Stimulated activated CD8-positive, alpha-beta memory T cell treated with anti-CD3 and anti-CD28 coated beads, Interleukin-2, amount 100 ng/mL, for 48 hours (primary cell): Measurements from ENCODE around the gene PALMD.

Source experiments
- DNase-seq, 2 donors: peaks; one replicate each; pipeline ENCODE4 v3.0.0-alpha.2; 2020; ENCODE audit warnings: low read depth in 2 of 2

The PALMD gene

GRCh38 chr1:99660496-99660895 is 14.6 kb downstream of the PALMD start:
- DNase-seq = no peak

- no peak for DNase-seq
These were observed 15.9 kb downstream of the PALMD start for GRCh38 chr1:99661780-99662179.

- DNase-seq = no peak
These were observed 16.7 kb downstream of the PALMD start for GRCh38 chr1:99662539-99663080.

DNA sequence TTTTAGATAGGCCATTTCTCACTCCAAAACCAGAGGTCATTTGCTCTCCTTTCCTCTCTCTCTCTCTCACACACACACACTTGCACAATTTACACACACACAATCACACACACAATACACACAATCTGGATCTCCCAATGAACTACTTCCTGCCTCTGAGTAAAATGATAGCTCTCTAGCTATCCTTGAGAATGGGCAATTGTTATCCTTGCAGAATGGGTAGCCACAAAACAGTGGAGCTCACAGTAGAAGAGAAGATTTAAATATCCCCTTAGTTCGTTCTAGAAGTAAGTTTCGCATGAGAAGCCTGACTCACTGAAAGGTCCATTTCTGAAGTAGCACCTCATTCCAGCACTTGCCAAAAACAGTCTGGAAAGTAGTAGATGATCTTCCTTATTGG is 17.6 kb downstream of the PALMD start:
- no peak for DNase-seq

- DNase-seq = no peak
These were observed 19.3 kb downstream of the PALMD start for GRCh38 chr1:99665212-99665611.

- DNase-seq = no peak
These were observed 23.5 kb downstream of the PALMD start for GRCh38 chr1:99669376-99669775.

DNA sequence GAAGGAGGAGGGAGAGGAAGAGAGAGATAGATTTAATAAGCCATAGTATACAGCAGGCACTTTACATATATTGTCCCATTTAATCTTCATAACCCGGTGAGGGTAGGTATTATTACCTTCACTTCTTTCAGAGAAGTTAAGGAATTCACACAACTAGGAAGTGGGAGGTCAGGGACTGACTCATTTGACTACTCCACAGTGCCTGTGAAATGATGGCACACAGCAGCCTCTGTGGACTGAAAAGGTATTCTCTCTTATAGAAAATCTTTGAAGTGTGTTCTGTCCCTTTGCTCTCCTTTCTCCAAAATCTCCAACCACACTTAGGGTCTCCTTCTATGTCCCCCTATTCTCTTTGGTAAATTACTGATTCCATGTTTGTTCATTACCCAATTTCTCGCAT is 23.9 kb downstream of the PALMD start:
- no peak for DNase-seq

GRCh38 chr1:99670583-99670982 is 24.7 kb downstream of the PALMD start:
- DNase-seq = no peak

GRCh38 chr1:99672038-99672437 is 26.1 kb downstream of the PALMD start:
- no peak for DNase-seq

- no peak for DNase-seq
These were observed 26.8 kb downstream of the PALMD start for GRCh38 chr1:99672530-99673213.

GRCh38 chr1:99673315-99673714 is 27.4 kb downstream of the PALMD start:
- no peak for DNase-seq

GRCh38 chr1:99674115-99675064 is 28.5 kb downstream of the PALMD start:
- no peak for DNase-seq

DNA sequence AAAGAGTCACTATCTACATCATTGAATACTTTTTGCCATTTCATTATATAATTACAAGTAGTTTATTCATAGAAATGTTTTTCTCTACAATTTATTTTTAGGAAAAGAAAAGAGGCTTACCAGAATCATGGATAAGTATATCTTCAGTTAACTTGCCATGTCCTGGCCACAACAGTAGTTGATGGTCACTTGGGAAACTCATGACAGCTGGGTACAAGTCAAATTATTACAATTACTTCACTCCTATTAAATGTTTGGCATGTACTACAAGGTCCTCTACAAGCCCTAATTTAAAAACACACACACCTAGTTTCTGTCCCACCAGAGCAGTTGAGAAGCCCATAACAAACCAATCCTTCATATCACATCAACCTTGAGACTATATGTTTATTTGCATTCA is 29.4 kb downstream of the PALMD start:
- DNase-seq = no peak

DNA sequence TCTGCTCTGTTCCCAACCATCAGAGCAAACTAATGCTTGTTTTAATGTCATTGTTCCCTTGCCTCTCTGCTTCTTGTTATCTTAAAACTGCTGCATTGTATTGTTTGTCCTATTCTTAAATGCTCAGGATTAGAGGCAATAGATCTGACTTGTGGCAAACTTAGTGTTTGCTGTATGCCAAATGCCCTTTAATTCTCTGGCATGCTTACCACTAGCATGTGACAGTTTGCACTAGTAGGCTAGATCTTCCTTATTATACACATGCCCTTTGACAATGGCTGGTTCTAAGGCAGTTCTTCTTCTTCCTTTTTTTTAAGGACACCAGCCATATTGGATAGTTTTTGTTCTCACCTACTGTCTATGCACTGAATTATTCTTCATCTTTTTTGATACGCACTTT is 30.1 kb downstream of the PALMD start:
- no peak for DNase-seq

GRCh38 chr1:99676876-99677275 is 31.0 kb downstream of the PALMD start:
- no peak for DNase-seq

- DNase-seq = no peak
These were observed 31.5 kb downstream of the PALMD start for GRCh38 chr1:99677416-99677815.

DNA sequence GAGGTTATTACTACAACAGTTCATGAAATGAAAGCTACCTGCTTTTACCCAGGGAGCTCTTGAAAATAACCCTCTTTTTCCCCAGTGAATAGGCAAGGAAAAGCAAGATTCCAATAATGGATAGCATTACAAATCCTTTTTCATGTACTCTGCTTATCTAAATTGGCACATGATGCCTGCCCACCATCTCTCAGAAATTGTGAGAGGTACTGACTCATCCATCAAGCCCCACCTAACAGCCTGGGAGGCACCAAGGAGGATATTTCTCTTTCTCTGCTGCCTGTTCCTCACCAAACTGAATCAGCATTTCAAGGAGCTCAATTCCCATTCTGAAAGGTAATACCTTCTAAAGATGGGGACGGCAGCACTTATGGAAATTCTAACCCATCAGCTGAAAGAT is 34.4 kb downstream of the PALMD start:
- no peak for DNase-seq

- no peak for DNase-seq
These were observed 35.7 kb downstream of the PALMD start for GRCh38 chr1:99681583-99681982.

DNA sequence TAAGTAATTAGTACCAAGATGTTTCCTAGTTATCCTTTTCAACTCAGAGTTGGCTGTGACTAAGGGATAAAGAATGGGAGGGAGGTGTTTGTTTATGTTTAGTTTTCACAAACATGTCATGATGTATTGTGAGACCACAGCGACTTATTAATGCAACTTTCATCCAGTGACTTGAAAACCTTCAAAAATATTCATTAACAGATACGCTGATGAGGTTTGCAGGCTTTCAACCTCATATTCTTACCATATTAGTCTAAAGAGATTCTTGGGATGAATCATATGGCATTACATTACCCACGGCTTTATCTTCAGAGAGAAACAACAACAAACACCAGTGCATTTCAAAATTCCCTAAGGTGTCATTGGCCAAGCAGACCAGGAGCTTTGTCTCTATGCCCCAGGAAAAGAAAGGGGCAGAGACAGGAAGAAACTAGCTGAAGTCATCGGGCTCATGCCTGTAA is 36.4 kb downstream of the PALMD start:
- DNase-seq = no peak

GRCh38 chr1:99685516-99686180 is 39.7 kb downstream of the PALMD start:
- DNase-seq = peak; percentile 14 to 20

GRCh38 chr1:99691175-99691574 is 45.3 kb downstream of the PALMD start:
- DNase-seq = no peak

DNA sequence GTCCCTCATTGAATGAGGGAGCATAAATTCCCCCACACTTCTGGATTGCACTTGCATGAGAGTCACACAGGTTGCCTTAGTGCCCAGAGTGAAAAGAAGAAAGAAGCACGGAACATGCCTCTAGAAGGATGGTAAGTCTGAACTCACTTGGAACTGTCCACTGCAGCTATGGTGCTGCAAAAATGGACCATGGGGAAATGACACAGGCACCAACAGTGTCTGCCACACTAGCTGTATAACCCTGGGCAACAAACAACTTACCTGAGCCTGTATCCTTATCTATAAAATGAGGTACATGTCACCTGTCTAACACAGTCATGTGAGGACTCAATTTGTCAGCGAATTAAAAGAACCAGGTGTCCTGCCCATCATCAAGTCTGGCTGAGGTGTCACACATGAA is 50.7 kb downstream of the PALMD start:
- DNase-seq = no peak
